DND-41 (cell line): ENCODE measurements around the gene FAM83D.

Source experiments
- ATAC-seq: fragments of 200-7000 bp; cut with Tn5 transposase; 3 replicates; pipeline ENCODE4 v1.9.1; 2021; ENCODE audit warnings: low read depth; ENCODE audit not compliant: insufficient read depth
- DNase-seq: peaks from one replicate; pipeline ENCODE4 v3.0.0-alpha.2; 2020
- H2AFZ ChIP-seq: 2 replicates; pipeline ENCODE4 v1.6.0; 2012; ENCODE audit warnings: low read depth, low read length
- H3K27ac ChIP-seq: 2 replicates; pipeline ENCODE4 v1.5.1; 2012; ENCODE audit warnings: low read length, inconsistent platforms
- H3K27me3 ChIP-seq: fragments of 200-600 bp; sonication (generic); 2 replicates; pipeline ENCODE4 v1.6.0; 2012; ENCODE audit warnings: low read length, mild to moderate bottlenecking, inconsistent platforms; ENCODE audit not compliant: insufficient read depth, poor library complexity
- H3K36me3 ChIP-seq: 2 replicates; pipeline ENCODE4 v1.5.1; 2012; ENCODE audit warnings: low read length, inconsistent platforms; ENCODE audit not compliant: insufficient read depth
- H3K4me1 ChIP-seq: 2 replicates; pipeline ENCODE4 v1.5.1; 2012; ENCODE audit warnings: mild to moderate bottlenecking, low read length; ENCODE audit not compliant: insufficient read depth
- H3K4me2 ChIP-seq: 2 replicates; pipeline ENCODE4 v1.6.0; 2012; ENCODE audit warnings: mild to moderate bottlenecking, moderate library complexity, low read length, inconsistent platforms; ENCODE audit not compliant: insufficient read depth
- H3K4me3 ChIP-seq, 2 experiments: fragments of 200-600 bp in 1 of 2; shearing (Covaris generic) in 1 of 2; 2 replicates each; pipeline ENCODE4 v1.5.1; 2012 to 2016; ENCODE audit warnings: inconsistent platforms in 2 of 2, low read length in 2 of 2, mild to moderate bottlenecking in 2 of 2, low read depth in 1 of 2, moderate library complexity in 1 of 2
- H3K79me2 ChIP-seq: 2 replicates; pipeline ENCODE4 v1.6.0; 2012; ENCODE audit warnings: low read length, inconsistent platforms; ENCODE audit not compliant: insufficient read depth
- H3K9ac ChIP-seq: 2 replicates; pipeline ENCODE4 v1.6.0; 2012; ENCODE audit warnings: low read depth, mild to moderate bottlenecking, inconsistent platforms, low read length, moderate library complexity
- H3K9me3 ChIP-seq: 2 replicates; pipeline ENCODE4 v1.5.1; 2012; ENCODE audit warnings: low read length, moderate library complexity, mild to moderate bottlenecking, inconsistent platforms; ENCODE audit not compliant: insufficient read depth, severe bottlenecking
- H4K20me1 ChIP-seq: 2 replicates; pipeline ENCODE4 v1.6.0; 2012; ENCODE audit warnings: low read length; ENCODE audit not compliant: insufficient read depth
- EZH2 ChIP-seq: IDR thresholded peaks from 3 replicates; pipeline ENCODE4 v1.6.1; 2012; ENCODE audit warnings: borderline replicate concordance, low read depth, mild to moderate bottlenecking, moderate library complexity, low read length, inconsistent platforms; ENCODE audit not compliant: severe bottlenecking
- TF ChIP-seq, protein P1 (sequence below): IDR thresholded peaks from 2 replicates; pipeline ENCODE4 v1.5.1; 2012; ENCODE audit warnings: borderline replicate concordance, low read length, moderate library complexity, mild to moderate bottlenecking; ENCODE audit not compliant: poor library complexity, severe bottlenecking; ENCODE audit errors: extremely low read depth

The FAM83D gene

DNA sequence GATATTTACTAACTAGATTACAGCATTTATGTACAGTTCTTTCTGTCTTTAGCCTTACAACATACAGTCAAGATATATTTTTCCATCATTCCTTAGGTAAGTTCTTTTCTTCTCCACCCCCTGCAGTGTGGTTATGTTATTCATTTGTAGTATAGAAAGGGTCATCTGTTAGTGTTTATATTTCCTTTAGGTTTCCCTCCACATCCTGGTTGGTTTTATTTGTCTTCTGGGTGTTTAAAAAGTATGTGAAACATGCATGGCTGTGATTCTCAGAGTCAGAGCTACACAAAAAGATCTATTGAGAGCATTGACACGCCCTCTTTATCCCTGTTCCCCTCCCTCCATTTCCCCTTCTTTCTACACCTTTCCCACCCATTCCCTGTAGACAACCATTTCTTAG, 56.1 kb downstream of the FAM83D start:
- Histone ChIP-seq H3K4me2 (no peak overlapping the region), H3K4me1 (no peaks in the 10 kb centered on the region)
- TF ChIP-seq, protein P1, sequence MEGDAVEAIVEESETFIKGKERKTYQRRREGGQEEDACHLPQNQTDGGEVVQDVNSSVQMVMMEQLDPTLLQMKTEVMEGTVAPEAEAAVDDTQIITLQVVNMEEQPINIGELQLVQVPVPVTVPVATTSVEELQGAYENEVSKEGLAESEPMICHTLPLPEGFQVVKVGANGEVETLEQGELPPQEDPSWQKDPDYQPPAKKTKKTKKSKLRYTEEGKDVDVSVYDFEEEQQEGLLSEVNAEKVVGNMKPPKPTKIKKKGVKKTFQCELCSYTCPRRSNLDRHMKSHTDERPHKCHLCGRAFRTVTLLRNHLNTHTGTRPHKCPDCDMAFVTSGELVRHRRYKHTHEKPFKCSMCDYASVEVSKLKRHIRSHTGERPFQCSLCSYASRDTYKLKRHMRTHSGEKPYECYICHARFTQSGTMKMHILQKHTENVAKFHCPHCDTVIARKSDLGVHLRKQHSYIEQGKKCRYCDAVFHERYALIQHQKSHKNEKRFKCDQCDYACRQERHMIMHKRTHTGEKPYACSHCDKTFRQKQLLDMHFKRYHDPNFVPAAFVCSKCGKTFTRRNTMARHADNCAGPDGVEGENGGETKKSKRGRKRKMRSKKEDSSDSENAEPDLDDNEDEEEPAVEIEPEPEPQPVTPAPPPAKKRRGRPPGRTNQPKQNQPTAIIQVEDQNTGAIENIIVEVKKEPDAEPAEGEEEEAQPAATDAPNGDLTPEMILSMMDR: no peak
- TF ChIP-seq EZH2: no peak

GRCh38 chr20:38985060-38985459, 58.8 kb downstream of the FAM83D start:
- Histone ChIP-seq H3K79me2 (peaks cover 24% of the 10 kb centered on the region), H3K27me3 (no peaks in the 10 kb centered on the region), H4K20me1 (peaks cover 6% of the 10 kb centered on the region; the same call in 1 of the 2 replicates), H3K4me1 (no peaks in the 10 kb centered on the region), H3K36me3 (peaks cover 55% of the 10 kb centered on the region), H3K27ac (no peak overlapping the region), H2AFZ (no peak overlapping the region), H3K9me3 (no peaks in the 10 kb centered on the region), H3K4me2 (no peak overlapping the region), H3K4me3 (no peak overlapping the region), H3K9ac (no peak overlapping the region)
- no peak for DNase-seq
- ATAC-seq: no peak
- TF ChIP-seq, protein P1: no peak
- no peak for TF ChIP-seq EZH2

More for the DNA sequence above, 56.1 kb downstream of the FAM83D start:
- Histone ChIP-seq H3K36me3 (peaks cover 52% of the 10 kb centered on the region; the same call in 1 of the 2 replicates), H3K79me2 (peaks cover 49% of the 10 kb centered on the region), H2AFZ (no peak overlapping the region), H3K27me3 (no peaks in the 10 kb centered on the region), H3K9me3 (no peaks in the 10 kb centered on the region), H4K20me1 (peaks cover 11% of the 10 kb centered on the region; the same call in 1 of the 2 replicates), H3K27ac (no peak overlapping the region), H3K9ac (no peak overlapping the region), H3K4me3 (no peak overlapping the region)
- DNase-seq (no peak), ATAC-seq (no peak)

- Histone ChIP-seq H3K9me3 (no peaks in the 10 kb centered on the region), H2AFZ (no peak overlapping the region), H3K4me2 (no peak overlapping the region), H4K20me1 (peaks cover 4% of the 10 kb centered on the region; the same call in 1 of the 2 replicates), H3K79me2 (peaks cover 19% of the 10 kb centered on the region), H3K4me3 (no peak overlapping the region), H3K27ac (no peak overlapping the region), H3K27me3 (no peaks in the 10 kb centered on the region), H3K4me1 (no peaks in the 10 kb centered on the region), H3K9ac (no peak overlapping the region), H3K36me3 (peaks cover 60% of the 10 kb centered on the region)
- ATAC-seq: no peak
- DNase-seq: no peak
- no peak for TF ChIP-seq EZH2
Observed at GRCh38 chr20:38985603-38986170, 59.5 kb downstream of the FAM83D start.

DNA sequence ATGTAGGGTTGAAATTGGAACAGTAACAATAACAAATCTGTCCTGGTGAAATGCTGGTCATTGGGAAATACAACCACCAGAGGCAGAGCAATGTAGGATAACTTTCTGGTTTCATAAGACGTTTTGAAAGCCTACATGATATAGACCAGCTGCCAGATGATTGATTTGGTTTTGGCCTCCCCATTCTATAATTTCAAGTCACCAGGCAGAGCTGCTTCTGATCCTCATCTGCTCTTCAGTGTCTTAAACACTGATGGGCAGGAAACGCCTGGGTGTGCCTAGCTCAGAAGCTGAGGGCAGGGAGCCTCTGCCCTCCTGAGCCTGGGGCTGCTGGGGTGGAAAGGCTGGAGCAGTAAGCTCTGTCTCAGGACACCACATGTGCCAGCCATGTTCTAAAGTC, 60.4 kb downstream of the FAM83D start:
- no peak overlapping the region for H3K4me2 ChIP-seq
- ATAC-seq: no peak
- H3K9ac ChIP-seq: no peak overlapping the region

More for the DNA sequence above, 60.4 kb downstream of the FAM83D start:
- Histone ChIP-seq H3K9me3 (no peaks in the 10 kb centered on the region), H2AFZ (no peak overlapping the region), H3K79me2 (peaks cover 10% of the 10 kb centered on the region), H4K20me1 (peaks cover 4% of the 10 kb centered on the region; the same call in 1 of the 2 replicates), H3K27me3 (no peaks in the 10 kb centered on the region), H3K27ac (no peak overlapping the region), H3K4me3 (no peak overlapping the region), H3K36me3 (peaks cover 66% of the 10 kb centered on the region), H3K4me1 (no peaks in the 10 kb centered on the region)
- TF ChIP-seq, protein P1: no peak
- TF ChIP-seq EZH2: no peak
- no peak for DNase-seq
